K562 (cell line): ENCODE data around the gene MACROD2.

ENCODE experiments used
- CEBPG ChIP-seq, 3 experiments: fragments of 200-800 bp in 1 of 3; sonication (Bioruptor generic) in 1 of 3; sonication (generic) in 1 of 3; formaldehyde crosslinking in 1 of 3; IDR thresholded peaks in 2 of 3; conservative IDR thresholded peaks in 1 of 3; 2 replicates each; pipeline versions ENCODE4 v1.6.1 to v1.8.0; 2016 to 2022; ENCODE audit warnings: missing compliant biosample characterization in 2 of 3, missing genetic modification characterization in 2 of 3, mild to moderate bottlenecking in 1 of 3, missing genetic modification reagents in 1 of 3
- KAT2B ChIP-seq: IDR thresholded peaks from one replicate; pipeline ENCODE4 v1.6.1; 2012; ENCODE audit warnings: low read depth, mild to moderate bottlenecking, control low read depth, inconsistent platforms, low read length, moderate library complexity
- LARP7 ChIP-seq: fragments of 450-650 bp; IDR thresholded peaks from 2 replicates; pipeline ENCODE4 v1.6.1; 2016
- RBFOX2 ChIP-seq: fragments of 200-400 bp; formaldehyde crosslinking; IDR thresholded peaks from 2 replicates; pipeline ENCODE4 v1.6.1; 2017; ENCODE audit warnings: low read depth, mild to moderate bottlenecking, low read length, moderate library complexity
- TF ChIP-seq, protein P1 (sequence below): sonication (generic); formaldehyde crosslinking; IDR thresholded peaks from 2 replicates; pipeline ENCODE4 v1.8.0; 2022; ENCODE audit warnings: mild to moderate bottlenecking, missing genetic modification reagents

DNA sequence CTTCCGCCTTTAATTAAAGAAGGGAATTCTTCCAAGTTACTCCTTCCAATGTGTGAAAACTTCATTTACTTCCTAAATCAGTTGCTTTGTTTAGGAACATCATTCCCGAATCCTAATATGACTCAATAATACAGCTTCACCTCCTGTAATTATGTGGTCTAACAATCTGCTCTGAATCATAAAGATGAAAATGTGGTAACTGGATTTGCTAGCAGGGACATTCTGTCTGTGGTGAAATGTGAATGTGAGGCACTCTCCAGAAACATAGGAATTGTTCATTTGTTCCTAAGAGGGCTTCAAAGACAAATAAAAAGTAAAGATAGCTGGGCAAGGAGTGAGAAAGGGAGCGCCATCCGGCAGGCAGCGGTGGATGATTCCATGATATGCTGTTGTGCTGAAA lies 1899.8 kb downstream of the MACROD2 start:
- no peak for TF ChIP-seq CEBPG (CRISPR knock-in tag; IDR thresholded peaks at IDR 0.05)
- TF ChIP-seq CEBPG (tag; conservative IDR thresholded peaks at IDR 0.05 in 1 of 2, IDR thresholded peaks at IDR 0.05 in 1 of 2), result no peak
- no peak for TF ChIP-seq RBFOX2
- TF ChIP-seq, protein P1, sequence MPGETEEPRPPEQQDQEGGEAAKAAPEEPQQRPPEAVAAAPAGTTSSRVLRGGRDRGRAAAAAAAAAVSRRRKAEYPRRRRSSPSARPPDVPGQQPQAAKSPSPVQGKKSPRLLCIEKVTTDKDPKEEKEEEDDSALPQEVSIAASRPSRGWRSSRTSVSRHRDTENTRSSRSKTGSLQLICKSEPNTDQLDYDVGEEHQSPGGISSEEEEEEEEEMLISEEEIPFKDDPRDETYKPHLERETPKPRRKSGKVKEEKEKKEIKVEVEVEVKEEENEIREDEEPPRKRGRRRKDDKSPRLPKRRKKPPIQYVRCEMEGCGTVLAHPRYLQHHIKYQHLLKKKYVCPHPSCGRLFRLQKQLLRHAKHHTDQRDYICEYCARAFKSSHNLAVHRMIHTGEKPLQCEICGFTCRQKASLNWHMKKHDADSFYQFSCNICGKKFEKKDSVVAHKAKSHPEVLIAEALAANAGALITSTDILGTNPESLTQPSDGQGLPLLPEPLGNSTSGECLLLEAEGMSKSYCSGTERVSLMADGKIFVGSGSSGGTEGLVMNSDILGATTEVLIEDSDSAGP, result no peak
- no peak for TF ChIP-seq KAT2B
- TF ChIP-seq LARP7, result no peak
